Stimulated activated CD8-positive, alpha-beta memory T cell treated with anti-CD3 and anti-CD28 coated beads, Interleukin-4, amount 100 ng/mL, for 4 hours (primary cell): ENCODE measurements around the gene PIK3IP1.
"Not testable (repeated sequence)": the region's sequence is repeated elsewhere in the genome, so short reads cannot be mapped to it uniquely, and the experiment has no call there.

Source experiments
- DNase-seq, 2 donors: peaks; one replicate each; pipeline ENCODE4 v3.0.0-alpha.2; 2020; ENCODE audit warnings: low read depth in 2 of 2, low spot score in 1 of 2

Gene PIK3IP1, protein sequence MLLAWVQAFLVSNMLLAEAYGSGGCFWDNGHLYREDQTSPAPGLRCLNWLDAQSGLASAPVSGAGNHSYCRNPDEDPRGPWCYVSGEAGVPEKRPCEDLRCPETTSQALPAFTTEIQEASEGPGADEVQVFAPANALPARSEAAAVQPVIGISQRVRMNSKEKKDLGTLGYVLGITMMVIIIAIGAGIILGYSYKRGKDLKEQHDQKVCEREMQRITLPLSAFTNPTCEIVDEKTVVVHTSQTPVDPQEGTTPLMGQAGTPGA

DNA sequence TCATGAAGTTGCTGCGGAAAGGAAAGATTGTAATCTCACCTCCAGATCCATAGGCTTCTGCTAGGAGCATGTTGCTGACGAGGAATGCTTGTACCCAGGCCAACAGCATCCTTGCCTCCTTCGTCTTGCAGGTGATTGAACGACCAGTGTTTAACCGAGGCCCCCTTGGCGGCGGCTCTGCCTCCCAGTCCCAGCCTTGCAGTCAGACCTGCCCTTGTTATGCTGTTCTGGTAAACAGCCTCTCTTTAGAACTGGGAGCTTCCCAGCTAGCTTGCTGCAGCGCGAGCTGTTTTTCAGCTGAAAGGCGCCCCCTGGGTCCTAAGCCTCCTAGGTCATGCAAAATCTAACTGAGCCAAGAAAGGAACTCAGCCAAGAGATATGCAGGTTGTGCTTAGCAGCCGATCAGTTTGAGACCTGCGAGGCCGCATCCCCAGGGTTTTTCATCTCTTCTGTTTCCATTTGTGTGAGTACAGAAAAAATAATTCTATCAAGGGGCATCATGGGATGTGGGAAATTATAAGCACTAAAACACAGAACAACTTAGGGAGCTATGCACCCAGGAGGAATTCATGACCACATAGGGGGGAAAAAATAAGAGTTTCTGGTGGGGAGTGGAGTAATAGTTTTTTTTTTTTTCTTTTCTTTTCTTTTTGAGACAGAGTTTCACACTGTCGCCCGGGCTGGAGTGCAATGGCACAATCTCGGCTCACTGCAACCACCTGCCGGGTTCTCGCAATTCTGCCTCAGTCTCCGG lies at the start of gene PIK3IP1:
Gene PIK3IP1, minus strand, starts transcription at position 253 of the 754 bp plus-strand sequence. Its CDS starts 144 bp downstream, at position 109.
- peak; percentile 58 to 73 for DNase-seq

DNA sequence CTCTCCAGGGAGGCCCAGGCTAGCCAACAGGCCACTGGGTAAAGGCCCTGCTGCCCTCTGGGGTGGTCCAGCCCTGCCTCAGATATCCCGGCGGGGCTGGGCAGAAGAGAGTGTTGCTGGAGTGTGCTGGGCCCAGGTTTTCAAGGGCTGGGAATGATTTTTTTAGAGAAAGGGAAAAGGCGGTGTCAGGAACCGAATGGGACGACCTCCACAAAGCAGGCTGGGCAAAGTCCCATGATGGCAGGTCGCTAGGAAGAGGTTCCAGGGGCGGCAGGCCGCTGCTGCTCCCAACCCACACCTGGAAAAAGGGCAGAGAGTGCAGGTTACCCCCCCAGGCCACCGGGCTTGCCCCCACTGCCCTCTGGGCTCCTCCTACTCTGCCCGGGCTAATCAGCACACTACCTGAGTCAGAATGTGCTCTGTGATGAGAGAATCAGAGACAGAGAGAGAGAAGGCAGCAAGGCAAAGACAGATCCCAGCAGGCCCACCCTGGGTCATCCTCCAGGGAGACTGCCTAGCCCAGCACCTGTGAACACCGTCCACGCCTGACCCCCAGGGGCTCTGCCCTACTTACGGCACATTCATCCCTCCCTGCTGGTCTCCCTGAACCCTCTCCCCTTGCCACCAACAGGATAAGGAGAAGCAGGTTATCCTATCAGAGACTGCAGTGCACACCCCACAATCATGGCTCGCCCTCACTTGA lies 49.2 kb upstream of the PIK3IP1 start:
- no peak for DNase-seq

DNA sequence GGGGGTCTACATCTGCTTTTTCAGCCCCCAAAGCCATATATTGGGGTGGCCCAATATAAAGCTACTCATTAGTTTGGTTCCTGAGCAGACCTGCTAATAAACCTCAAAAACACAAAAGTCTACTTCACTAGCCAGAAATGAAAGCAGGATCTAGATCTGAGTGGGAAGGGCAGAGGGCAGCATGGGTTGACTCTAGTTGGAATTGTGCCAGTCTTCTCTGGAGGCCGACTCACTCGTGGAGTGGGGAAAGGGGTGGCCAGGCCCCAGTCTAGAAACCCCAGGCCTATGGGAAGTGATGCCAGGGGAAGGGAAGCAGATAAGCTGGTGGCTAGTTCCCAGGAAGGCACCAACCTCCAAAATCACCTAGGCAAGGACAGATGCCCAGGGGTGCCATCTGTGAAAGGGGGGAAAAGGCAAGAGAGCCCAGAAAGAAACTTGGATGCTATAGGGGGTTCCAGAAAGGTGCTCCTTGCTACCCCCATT lies 48.5 kb upstream of the PIK3IP1 start:
- DNase-seq: no peak

DNA sequence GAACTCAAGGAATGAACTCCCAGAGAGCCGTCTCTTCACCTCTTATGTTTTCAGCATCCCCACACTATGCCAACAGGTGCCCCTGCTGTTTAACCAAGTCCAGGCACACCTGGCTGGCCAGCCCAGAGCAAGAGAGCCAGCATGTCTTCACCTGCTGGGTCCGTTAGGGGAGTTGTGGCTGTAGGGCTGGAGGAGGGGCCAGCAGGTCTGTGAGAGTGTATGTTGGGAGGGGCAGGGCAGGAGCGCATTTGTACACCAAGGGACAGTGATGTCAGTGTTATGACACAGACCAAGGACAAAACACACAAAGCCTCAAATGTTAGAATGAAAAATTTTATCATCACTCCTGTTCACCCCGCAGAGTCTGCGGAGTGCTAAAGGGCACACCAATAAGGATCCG lies 48.1 kb upstream of the PIK3IP1 start:
- no peak for DNase-seq

DNA sequence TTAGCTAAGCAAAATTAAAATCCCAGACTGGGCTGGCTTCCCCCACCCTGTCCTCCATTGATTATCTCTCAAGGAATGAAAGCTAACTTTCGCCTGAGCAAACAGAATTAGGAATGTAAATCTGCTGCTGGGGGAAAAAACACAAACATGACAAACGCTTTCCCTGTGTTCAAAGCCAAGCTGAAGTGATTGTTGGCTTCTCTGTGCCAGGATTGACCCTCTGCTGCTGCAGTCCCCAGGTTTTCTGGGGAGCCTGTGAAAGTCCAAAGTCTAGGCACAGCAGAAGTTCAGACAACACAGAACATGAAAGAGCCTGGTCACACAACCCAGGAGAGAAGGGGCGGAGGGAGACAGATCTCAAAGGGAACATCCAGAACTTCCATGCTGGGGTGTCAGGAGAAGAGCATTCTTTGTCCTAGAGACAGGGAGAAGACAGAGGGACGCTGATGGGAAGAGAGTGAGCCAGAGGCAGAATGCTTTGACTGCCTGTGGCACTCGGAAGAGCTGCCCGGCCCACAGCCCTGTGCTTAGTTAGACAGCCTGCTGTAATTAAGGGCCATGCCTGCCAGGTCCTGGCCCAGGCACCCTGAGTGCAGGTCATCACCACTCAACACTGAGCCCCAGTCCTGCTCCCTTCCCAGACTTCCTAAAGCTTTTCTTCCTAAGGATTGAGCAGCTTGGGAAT lies 47.0 kb upstream of the PIK3IP1 start:
- no peak for DNase-seq

DNA sequence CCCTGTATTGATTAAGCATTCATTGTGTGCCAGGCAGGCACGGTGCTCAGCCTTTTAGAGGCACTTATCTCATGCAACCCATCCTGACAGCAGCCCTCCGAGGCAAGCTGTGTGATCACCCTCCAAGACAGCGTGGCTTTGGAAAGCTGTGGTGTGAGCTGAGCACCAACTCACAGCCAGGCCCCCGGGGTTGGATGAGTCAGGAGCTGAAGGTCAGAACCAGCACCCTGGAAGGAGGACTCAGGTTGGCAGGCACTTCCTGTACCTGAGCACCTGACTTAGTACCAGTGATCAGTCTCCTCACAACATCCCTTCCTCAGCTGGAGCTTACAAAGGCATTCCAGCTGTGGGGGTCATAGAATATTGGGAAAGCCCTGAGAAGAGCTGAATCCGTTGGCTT lies 44.9 kb upstream of the PIK3IP1 start:
- no peak for DNase-seq

DNA sequence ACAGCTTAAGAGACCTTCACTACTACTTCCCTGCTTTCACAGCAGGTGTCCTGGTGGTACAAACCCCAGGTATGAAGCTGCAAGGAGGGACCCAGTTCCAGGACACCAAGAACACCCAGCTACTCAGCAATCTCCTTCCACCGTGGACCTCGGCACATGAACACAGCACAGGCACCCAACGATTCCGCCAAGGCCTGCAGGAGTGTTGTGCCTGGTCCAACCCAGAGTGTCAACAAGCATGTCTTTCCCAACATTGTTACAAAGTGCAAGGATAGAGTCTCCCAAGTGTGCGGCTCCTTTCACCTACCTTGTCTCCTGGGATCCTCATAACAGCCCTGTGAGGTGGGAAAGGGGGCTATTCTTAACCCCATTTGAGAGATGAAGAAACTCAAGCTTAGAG lies 42.0 kb upstream of the PIK3IP1 start:
- DNase-seq: no peak

DNA sequence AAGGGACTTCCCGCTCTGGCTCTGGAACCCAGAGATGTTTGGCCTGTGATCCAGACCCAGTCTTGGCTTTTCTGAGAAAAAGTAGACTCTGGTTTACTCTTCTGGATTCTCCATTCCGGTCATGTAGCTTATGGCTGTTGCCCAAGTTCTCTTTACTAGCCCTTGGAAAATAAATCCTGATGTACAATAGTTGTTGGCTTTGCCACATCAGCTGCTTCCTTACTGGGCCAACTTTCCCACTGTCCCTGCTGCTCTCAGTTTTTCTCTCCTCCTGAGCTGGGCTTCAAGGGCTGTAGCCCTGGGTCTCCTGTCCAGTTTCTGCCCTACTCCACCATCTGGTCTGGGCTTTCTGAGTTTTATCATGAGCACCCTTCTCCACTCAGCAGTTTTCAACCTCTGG lies 41.4 kb upstream of the PIK3IP1 start:
- DNase-seq: no peak

DNA sequence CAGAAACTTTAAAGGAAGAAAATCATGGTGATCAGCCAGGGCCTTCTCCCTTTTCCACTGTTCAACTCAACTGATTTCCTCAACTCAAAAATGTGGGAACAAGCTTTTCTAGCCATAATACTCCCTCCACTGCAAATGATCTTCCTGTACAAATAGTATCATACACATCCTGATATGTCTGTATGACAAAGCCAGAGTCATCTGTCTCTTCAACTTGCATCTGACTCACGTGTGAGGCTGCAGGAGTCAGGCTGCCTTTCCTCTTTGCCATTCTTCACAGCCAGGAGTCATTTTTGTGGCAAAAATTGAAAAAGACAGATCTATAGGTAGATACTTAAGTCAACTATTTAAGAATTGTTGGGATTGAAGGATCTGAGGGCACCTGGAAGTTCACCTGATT lies 40.6 kb upstream of the PIK3IP1 start:
- DNase-seq: no peak

DNA sequence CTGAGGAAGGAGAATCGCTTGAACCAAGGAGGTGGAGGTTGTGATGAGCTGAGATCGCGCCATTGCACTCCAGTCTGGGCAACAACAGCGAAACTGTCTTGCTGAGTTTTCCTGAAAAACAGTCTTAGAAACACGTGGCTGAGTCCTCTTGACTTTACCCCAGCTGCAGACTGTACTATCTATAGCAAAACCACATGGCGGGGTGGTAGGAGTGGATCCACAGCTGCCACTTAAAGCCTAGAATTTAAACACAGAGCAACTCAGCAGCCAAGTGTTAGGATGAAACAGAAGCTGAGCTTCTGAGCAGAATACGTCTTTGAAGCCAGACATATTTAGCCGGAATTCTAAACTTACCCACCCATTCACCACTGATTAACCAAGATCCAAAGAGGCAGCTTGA lies 39.7 kb upstream of the PIK3IP1 start:
- no peak for DNase-seq

DNA sequence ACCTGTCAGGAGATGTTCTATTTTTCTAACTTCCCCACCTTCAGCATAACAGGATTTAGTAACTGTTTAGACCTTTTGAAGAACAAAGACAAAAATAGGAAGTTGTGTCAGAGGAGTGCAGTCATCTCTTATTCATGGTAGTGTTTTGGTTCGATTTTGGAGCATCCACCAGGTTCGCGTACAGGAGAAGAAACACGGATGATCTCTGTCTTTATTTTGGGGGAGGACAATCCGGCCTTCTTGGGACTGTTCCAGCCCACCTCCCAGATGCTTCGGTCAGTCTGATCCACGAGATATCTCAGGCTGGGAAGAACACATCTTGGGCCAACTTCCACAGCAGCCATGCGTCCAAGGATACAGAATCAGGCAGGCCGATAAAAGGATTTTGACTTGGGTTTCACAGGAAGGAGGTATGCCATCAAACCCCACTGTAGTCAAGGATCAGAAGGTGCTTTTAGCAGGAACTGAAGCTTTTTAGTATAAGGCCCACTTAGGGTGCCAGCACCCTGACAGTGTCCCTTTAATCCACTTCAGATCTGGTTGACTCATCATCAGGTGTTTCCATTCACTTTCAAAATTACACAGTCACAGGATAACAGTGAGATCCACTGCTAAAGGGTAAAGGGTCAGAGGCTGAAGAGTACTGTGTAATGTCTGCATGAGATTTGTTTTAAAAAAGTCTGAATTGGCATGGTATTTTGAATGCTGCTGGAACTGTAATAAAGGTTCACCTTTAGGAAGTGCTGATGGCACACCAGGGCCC lies 37.3 kb upstream of the PIK3IP1 start:
- DNase-seq: no peak

DNA sequence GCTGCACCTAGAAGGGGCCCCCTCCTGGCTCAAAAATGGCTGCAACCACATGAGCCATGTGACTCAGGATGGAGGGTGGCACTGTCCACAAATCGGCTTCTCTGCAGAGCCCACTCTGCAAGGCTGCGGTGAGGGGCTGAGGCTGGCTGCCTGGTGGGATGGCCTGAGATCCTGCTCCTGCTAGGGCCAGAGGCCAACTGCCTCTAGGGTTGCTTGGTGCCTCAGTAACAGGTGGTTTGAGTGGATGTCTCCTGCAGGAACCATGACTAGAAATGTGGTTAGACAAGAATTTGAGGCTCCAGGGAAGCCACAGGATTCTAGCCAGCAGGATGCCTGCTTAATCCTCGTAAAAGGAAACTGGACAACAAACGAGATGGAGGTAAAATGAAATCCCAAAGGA lies 36.7 kb upstream of the PIK3IP1 start:
- no peak for DNase-seq

DNA sequence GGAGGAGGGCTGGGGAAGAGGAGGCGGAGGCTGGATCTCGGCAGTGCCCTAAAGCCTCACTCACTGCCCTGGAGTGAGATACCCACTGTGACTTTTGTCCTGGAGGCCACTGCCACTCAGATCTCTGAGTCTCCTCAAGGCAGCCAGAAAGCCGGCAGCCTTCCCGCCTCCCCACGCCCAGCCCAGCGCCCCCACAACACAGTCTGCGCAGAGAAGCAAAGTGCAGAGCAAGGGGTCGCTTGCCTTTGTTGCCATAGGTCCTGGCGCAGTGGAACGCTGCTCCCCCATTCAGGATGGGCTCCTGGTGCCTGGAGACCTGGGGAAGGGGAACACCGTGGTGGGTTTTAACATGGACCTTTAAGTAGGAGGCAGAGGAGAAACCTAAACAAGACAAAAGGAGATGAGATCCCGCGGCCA lies 36.3 kb upstream of the PIK3IP1 start:
- no peak for DNase-seq

DNA sequence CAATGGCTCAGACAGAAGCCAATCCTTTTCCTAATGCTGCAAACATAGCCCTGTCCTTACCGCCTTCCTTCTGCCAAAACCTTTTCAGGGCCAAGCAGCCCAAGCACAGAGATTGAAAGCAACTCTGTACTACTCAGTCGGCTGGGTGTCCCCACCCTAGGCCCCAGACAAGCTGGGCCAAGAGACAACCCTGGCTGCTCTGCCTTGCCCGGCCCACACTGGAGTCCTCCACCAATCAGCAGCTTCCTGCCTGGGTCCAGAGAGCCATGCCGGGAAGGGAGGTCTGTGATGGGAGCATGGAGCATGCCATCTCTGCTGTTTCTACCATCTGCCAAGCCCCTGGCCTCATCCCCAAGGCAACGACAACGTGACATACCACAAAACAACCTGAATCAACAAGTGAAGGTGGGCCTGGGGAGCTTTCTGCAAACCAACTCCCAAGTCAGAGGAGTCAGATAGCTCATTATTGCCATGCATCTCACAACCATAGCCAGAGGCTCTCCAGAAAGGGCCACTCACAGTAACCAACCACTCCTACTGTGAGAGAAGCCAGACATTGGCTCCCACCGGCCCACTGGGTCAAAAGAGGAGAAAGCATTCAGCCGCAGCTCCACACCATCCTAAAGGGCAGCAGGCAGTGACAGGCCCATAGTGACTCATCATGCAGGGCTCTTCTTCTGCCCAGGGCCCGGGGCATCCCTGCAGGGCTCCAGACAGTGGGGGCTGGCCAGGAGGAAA lies 35.7 kb upstream of the PIK3IP1 start:
- DNase-seq: no peak

DNA sequence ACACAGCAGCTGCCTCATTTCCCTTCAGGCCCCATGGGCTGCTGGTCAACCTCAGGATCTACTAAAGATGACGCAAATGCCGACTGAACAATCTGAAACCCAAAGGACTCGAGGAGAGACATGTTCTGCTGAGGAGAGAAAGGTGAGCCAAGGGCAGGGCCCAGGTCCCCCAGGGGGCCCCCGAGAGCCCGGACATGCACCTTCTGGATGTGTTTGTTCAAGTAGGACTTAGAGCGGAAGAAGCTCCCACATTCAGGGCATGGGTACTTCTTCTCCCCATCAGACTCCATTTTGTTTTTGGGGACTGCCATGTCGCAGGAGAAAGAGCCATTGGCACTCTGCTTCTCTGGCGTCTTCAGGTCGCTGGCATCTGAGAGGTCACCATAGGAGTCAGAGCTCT lies 34.6 kb upstream of the PIK3IP1 start:
- no peak for DNase-seq

DNA sequence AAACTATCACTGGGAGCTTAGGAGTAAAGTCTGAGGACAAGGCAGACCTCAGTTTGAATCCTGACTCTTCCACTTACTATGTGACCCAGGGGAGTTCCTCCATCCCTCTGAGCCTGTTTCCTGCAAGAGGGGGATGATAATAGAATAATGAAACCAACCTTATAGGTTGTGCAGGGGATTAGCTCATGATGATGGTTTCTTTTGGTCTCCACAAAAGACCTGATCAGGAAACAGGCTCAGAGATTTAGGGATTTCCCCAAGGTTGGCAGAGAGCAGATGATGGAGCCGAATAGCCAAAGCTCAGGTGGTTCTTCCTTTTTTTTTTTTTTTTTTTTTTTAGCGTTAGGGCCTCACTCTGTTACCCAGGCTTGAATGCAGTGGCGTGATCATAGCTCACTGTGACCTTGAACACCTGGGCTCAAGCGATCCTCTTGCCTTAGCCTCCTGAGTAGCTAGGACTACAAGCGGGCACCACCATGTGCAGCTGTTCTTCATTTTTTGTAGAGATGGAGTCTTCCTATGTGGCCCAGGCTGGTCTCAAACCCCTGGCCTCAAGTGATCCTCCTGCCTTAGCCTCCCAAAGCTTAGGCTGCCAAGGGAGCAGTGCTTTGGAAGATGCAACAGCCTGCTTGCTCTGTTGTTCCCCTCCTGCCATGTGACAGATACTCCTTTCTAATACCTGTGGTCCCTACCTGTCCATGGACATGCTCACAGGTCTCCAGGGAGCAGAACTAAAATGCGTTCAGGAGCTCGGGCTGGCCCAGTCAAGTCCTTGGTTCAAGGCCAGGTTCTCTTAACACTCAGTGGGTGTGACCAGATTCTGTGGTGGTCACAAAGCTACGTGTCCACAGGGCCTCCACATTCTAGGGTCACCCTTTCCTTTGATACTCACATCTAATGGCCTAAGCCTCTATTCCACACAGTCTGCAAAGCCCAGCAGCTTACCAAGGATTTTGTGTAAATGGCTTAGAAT lies 31.6 kb upstream of the PIK3IP1 start:
- no peak for DNase-seq

DNA sequence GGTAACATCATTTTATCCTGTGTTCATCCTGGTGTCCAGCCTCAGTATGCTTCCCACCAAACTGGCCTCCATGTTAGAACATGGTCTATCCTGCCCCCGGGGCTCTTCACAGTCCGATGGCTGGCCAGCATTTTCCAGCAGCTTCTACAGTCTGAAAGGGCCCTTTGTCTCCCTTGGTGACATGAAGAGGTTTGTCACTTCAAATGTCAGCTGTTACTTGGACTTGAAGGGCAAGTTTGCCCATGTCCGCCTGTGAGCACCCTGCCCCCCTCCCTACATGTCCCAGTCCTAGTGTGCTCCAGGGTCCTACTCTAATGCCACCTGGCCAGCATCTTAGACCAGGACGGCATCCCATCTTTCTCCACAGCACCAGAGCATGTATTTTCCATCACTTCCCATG lies 29.1 kb upstream of the PIK3IP1 start:
- no peak for DNase-seq

DNA sequence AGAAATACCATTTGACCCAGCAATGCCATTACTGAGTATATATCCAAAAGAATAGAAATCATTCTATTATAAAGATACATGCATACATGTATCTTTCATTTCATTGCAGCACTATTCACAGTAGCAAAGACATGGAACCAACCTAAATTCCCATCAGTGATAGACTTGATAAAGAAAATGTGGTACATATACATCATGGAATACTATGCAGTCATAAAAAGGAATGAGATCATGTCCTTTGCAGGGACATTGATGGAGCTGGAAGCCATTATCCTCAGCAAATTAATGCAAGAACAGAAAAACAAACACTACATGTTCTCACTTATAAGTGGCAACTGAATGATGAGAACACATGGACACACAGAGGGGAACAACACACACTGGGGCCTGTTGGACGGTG lies 21.9 kb upstream of the PIK3IP1 start:
- DNase-seq: not testable (repeated sequence)
